Activated CD8-positive, alpha-beta memory T cell treated with anti-CD3 and anti-CD28 coated beads, Interleukin-2, amount 50 U/mL, for 48 hours (primary cell): ENCODE data around the gene RABGEF1.
"Not testable (repeated sequence)": the region's sequence is repeated elsewhere in the genome, so short reads cannot be mapped to it uniquely, and the experiment has no call there.

Source experiments
- DNase-seq: peaks from one replicate; pipeline ENCODE4 v3.0.0-alpha.2; 2020

The RABGEF1 gene

GRCh38 chr7:66816658-66817057, 76.1 kb downstream of the RABGEF1 start:
- not testable (repeated sequence) for DNase-seq

GRCh38 chr7:66817208-66817795, 76.8 kb downstream of the RABGEF1 start:
- DNase-seq = not testable (repeated sequence)

- DNase-seq = not testable (repeated sequence)
Observed at GRCh38 chr7:66817956-66818355, 77.4 kb downstream of the RABGEF1 start.

- no peak for DNase-seq
Observed at GRCh38 chr7:66824041-66824440, 83.5 kb downstream of the RABGEF1 start.

- DNase-seq = peak; percentile 79
Observed at GRCh38 chr7:66825538-66825937, 85.0 kb downstream of the RABGEF1 start.

- no peak for DNase-seq
Observed at GRCh38 chr7:66826649-66827048, 86.1 kb downstream of the RABGEF1 start.

- not testable (repeated sequence) for DNase-seq
Observed at GRCh38 chr7:66830976-66831375, 90.4 kb downstream of the RABGEF1 start.

GRCh38 chr7:66832531-66833351, 92.2 kb downstream of the RABGEF1 start:
- DNase-seq = no peak

- peak; percentile 84 for DNase-seq
Observed at GRCh38 chr7:66837007-66837406, 96.5 kb downstream of the RABGEF1 start.

- DNase-seq = no peak
Observed at GRCh38 chr7:66837661-66838060, 97.1 kb downstream of the RABGEF1 start.

GRCh38 chr7:66839814-66840213, 99.3 kb downstream of the RABGEF1 start:
- DNase-seq = no peak

- no peak for DNase-seq
Observed at GRCh38 chr7:66840316-66840715, 99.8 kb downstream of the RABGEF1 start.

GRCh38 chr7:66841898-66842297, 101.4 kb downstream of the RABGEF1 start:
- no peak for DNase-seq

GRCh38 chr7:66843492-66843891, 103.0 kb downstream of the RABGEF1 start:
- DNase-seq = not testable (repeated sequence)

GRCh38 chr7:66844552-66845378, 104.2 kb downstream of the RABGEF1 start:
- peak; percentile 100 for DNase-seq

GRCh38 chr7:66845379-66846095, 105.0 kb downstream of the RABGEF1 start:
- DNase-seq = peak; percentile 62

- not testable (repeated sequence) for DNase-seq
Observed at GRCh38 chr7:66846096-66846445, 105.5 kb downstream of the RABGEF1 start.

- DNase-seq = not testable (repeated sequence)
Observed at GRCh38 chr7:66847523-66847855, 107.0 kb downstream of the RABGEF1 start.

GRCh38 chr7:66847879-66848790, 107.6 kb downstream of the RABGEF1 start:
- DNase-seq = no peak

- no peak for DNase-seq
Observed at GRCh38 chr7:66859339-66859738, 118.8 kb downstream of the RABGEF1 start.

- DNase-seq = no peak
Observed at GRCh38 chr7:66859794-66860645, 119.5 kb downstream of the RABGEF1 start.
